ENCODE measurements around the gene GLIS2.

The GLIS2 gene

GRCh38 chr16:4372578-4373355 is 56.9 kb downstream of the GLIS2 start:
- DNase-seq: no peak

DNA sequence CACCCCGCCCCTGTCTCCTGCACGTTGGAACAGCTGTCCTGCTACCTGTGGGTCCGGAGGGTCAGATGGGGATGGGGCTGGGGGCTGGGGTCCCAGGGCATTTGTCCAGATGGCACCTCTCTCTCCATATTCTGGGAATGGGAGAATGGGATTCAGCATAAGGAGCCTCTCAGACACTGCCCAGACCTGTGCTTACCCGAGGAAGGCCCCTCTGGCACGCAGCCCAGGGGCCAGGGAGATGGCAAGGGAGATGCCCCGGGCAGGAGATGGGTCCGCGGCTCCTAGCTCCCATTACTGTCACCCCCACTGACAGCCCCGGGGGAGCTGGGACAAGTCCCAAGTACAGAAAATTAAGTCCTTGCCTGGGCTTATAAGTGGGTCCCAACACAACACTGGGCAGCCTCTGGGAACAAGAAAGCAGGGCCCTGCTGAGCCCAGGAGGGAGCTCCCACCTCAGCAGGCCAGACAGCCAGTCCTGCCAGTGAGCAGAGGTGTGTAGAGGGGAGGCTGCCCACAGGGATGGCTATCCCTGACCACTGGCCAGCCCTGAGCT is 57.6 kb downstream of the GLIS2 start:
- no peak for DNase-seq

DNA sequence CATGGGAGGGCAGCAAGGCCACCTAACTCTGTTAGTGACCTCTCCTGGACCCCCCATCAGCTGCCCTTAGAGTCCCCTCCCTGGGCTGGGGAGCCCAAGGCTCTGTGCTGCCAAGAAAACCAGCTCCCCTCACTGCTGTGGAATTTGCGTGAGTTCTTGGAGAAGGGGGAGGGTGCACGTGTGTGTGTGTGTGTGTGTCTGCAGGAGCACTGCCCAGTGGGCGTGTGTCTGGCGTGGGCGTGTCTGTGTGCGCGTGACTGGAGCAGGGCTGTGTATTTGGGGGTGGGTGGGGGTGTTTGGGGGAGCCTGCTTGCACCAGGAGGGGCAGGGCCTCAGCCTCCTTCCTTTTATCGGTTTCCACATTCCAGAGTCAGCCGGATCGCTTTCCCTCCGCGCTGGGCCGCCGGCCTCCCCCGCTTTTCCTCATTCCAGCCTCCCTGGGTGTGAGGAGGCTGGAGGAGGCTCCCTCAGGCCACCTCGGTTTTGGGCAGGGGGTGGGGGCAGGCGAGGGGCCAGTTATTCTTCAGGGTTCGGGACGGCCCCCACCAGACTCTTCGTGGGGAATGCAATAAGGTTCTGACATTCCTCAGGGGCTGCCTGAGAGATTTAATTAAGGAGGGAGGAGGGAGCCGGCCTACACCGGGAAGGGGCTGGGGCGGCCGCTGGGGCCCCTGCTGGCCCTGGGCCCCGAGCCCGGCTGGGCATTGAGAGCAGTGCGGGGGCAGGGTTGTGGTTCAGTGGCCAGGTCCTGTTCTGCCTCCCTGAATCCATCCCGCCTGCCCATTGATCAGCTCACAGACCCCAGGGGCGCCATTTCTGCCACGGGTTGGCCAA is 58.3 kb downstream of the GLIS2 start:
- DNase-seq: no peak

DNA sequence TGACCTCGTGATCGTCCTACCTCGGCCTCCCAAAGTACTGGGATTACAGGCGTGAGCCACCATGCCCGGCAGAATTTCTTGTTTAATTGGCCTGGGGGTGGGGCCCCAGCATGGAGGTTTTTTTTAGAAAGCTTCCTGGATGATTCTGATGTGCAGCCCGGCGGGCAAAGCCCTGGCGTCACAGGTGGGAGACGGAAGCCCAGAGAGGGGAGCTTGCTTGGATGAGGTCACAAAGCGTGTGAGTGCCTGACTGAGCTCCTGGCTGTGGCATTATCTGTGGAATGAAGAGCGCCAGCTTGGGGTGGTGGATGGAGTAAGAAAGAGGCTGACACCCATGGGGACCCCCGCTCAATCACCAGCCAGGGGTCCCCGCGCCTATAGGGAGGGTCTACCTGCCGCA is 59.9 kb downstream of the GLIS2 start:
- no peak for DNase-seq

- DNase-seq: no peak
Observed at GRCh38 chr16:4376126-4376892, 60.4 kb downstream of the GLIS2 start.

- DNase-seq: no peak
Observed at GRCh38 chr16:4376893-4377572, 61.2 kb downstream of the GLIS2 start.

GRCh38 chr16:4377573-4378154 is 61.8 kb downstream of the GLIS2 start:
- DNase-seq: no peak

- DNase-seq: no peak
Observed at GRCh38 chr16:4378161-4378666, 62.3 kb downstream of the GLIS2 start.

- no peak for DNase-seq
Observed at GRCh38 chr16:4378999-4379690, 63.3 kb downstream of the GLIS2 start.

- no peak for DNase-seq
Observed at GRCh38 chr16:4380119-4381063, 64.5 kb downstream of the GLIS2 start.

DNA sequence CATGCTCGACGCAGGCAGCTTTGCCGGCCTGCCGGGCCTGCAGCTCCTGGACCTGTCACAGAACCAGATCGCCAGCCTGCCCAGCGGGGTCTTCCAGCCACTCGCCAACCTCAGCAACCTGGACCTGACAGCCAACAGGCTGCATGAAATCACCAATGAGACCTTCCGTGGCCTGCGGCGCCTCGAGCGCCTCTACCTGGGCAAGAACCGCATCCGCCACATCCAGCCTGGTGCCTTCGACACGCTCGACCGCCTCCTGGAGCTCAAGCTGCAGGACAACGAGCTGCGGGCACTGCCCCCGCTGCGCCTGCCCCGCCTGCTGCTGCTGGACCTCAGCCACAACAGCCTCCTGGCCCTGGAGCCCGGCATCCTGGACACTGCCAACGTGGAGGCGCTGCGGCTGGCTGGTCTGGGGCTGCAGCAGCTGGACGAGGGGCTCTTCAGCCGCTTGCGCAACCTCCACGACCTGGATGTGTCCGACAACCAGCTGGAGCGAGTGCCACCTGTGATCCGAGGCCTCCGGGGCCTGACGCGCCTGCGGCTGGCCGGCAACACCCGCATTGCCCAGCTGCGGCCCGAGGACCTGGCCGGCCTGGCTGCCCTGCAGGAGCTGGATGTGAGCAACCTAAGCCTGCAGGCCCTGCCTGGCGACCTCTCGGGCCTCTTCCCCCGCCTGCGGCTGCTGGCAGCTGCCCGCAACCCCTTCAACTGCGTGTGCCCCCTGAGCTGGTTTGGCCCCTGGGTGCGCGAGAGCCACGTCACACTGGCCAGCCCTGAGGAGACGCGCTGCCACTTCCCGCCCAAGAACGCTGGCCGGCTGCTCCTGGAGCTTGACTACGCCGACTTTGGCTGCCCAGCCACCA is 65.4 kb downstream of the GLIS2 start:
- no peak for DNase-seq

DNA sequence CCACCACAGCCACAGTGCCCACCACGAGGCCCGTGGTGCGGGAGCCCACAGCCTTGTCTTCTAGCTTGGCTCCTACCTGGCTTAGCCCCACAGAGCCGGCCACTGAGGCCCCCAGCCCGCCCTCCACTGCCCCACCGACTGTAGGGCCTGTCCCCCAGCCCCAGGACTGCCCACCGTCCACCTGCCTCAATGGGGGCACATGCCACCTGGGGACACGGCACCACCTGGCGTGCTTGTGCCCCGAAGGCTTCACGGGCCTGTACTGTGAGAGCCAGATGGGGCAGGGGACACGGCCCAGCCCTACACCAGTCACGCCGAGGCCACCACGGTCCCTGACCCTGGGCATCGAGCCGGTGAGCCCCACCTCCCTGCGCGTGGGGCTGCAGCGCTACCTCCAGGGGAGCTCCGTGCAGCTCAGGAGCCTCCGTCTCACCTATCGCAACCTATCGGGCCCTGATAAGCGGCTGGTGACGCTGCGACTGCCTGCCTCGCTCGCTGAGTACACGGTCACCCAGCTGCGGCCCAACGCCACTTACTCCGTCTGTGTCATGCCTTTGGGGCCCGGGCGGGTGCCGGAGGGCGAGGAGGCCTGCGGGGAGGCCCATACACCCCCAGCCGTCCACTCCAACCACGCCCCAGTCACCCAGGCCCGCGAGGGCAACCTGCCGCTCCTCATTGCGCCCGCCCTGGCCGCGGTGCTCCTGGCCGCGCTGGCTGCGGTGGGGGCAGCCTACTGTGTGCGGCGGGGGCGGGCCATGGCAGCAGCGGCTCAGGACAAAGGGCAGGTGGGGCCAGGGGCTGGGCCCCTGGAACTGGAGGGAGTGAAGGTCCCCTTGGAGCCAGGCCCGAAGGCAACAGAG is 66.3 kb downstream of the GLIS2 start:
- DNase-seq: no peak

GRCh38 chr16:4382795-4383357 is 67.0 kb downstream of the GLIS2 start:
- no peak for DNase-seq

DNA sequence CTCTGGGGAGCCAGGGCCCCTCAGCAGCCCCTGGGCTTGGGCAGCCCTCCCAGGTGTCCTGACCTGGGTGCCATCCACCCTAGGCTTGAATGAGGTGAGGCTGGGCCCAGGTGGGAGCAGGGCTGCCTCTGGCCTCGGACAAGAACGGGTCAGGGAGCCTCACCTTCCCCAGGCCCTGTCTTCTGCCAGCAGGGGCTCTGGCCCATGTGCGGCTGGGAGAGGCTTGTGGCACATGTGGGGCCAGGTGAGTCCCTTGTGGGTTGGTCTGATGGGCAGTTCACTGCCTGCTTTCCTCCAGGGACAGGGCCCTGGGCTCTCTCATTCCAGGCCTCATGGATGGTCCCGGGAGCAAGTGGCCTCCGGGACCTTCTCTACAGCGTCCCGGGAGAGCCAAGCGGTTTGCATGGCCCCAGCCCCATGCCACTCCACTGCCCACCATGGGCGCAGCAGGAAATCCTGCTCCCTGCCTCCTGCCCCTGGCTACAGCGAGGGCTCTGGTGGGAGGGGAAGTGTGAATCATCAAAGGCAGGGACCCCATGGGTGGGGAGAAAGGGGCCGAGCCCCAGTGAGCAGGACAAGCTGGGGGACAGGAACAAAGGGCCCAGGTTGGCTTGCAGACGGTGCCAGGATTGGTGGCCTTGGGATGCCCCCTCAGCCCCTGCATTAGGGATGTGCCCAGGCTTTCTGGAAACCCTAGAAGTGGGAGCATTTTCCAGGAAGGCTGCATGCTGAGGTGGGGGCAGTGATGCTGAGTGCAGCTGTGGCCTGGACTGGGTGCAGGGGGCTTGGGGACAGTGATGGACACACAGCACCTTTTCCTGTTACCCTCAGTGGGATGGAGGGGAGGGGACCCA is 68.0 kb downstream of the GLIS2 start:
- no peak for DNase-seq

DNA sequence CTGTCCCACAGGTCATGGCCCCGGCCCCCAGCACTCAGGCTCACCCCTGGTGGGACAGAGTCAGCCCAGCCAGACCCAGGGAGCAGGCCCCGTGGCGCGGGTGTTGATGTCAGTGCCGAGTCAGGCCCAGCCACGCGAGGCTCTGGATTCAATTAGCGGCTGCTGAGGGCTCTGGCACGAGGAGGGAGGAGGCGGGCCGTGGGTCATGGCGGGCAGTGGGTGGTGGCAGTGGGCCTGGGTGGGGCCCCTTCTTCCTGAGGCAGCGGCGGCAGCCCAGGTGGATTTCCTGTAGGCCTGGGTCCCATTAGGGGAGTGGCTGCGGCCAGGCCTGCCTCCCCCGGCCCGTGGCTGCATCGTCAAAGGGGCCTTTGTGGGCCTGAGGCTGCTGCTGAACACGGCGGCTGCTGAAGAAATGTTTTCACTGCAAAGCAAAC is 68.7 kb downstream of the GLIS2 start:
- DNase-seq: no peak

DNA sequence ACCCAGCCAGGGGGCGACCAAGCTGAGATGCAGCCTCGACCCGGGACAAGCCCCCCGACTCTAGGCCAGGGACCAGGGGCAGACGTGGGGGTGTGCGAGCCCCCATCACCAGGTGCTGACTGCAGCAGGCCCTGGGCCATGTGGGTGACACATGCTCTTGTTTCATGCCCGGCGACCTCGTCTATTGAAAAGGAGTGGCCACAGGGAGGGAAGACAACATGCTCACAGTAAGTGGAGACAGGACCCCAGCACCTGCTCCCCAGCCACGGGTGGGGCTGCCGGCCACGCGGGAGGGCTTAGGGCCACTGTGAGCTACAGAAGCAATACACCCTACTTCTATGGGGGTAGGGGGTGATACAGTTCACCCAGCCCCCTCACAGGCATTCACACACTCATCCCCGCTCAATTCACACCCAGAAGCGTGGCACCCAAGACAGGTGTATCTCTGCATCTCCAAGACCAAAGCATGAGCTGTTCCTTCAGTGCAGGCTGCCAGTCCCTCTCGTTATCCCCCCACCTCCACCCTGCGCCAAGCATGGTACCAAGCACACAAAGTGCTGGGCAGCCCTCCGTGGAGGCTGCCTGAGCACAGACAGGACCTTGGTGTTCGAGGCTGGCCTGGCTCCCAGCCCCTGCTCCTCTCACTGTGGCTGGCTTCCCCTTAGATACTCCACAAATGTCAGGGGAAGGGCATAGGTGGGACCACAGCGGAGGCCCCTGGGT is 69.4 kb downstream of the GLIS2 start:
- DNase-seq: no peak
